Fibroblast of lung (primary cell): ENCODE results near the gene P2RX6. TPM values are rescaled to one million over a fixed set of nuclear protein-coding genes. Genes with fewer than 3 reads are reported as not detected.

Experiments
- DNase-seq, 2 donors: peaks; one replicate each; pipeline versions ENCODE4 v3.0.0 to v3.0.0-alpha.2; 2010; ENCODE audit warnings: low read depth in 2 of 2
- H2AFZ ChIP-seq: 2 replicates; pipeline ENCODE4 v1.5.1; 2012; ENCODE audit warnings: low read length, control low read depth, inconsistent platforms
- H3K27ac ChIP-seq: 2 replicates; pipeline ENCODE4 v1.5.1; 2011; ENCODE audit warnings: low read length, control low read depth; ENCODE audit not compliant: insufficient read depth
- H3K27me3 ChIP-seq: 2 replicates; pipeline ENCODE4 v1.5.1; 2011; ENCODE audit warnings: mild to moderate bottlenecking, low read length; ENCODE audit not compliant: control insufficient read depth, insufficient read depth
- H3K36me3 ChIP-seq: 2 replicates; pipeline ENCODE4 v1.5.1; 2011; ENCODE audit warnings: low read length; ENCODE audit not compliant: control insufficient read depth, insufficient read depth
- H3K4me1 ChIP-seq: 2 replicates; pipeline ENCODE4 v1.5.1; 2011; ENCODE audit warnings: low read length; ENCODE audit not compliant: control insufficient read depth, insufficient read depth; ENCODE audit errors: extremely low read depth
- H3K4me2 ChIP-seq: 2 replicates; pipeline ENCODE4 v1.5.1; 2011; ENCODE audit warnings: low read length, control low read depth; ENCODE audit not compliant: insufficient read depth; ENCODE audit errors: extremely low read depth
- H3K4me3 ChIP-seq, 4 experiments: fragments of 200-600 bp in 1 of 4; sonication (generic) in 1 of 4; replicated peaks in 1 of 4; 2 replicates each; pipeline ENCODE4 v1.5.1; 2011 to 2016; ENCODE audit warnings: low read length in 4 of 4, low read depth in 3 of 4, mild to moderate bottlenecking in 3 of 4, control low read depth in 2 of 4, inconsistent platforms in 1 of 4, mixed read lengths in 1 of 4; ENCODE audit not compliant: insufficient read depth in 1 of 4; ENCODE audit errors: control extremely low read depth in 1 of 4
- H3K79me2 ChIP-seq: 2 replicates; pipeline ENCODE4 v1.5.1; 2012; ENCODE audit warnings: mild to moderate bottlenecking, low read length, inconsistent platforms; ENCODE audit not compliant: control insufficient read depth, insufficient read depth
- H3K9ac ChIP-seq: 2 replicates; pipeline ENCODE4 v1.5.1; 2011; ENCODE audit warnings: mild to moderate bottlenecking, low read length, control low read depth; ENCODE audit not compliant: insufficient read depth
- H3K9me3 ChIP-seq: 2 replicates; pipeline ENCODE4 v1.5.1; 2012; ENCODE audit warnings: low read depth, low read length; ENCODE audit not compliant: control insufficient read depth, insufficient read depth
- H4K20me1 ChIP-seq: 2 replicates; pipeline ENCODE4 v1.5.1; 2011; ENCODE audit warnings: low read length; ENCODE audit not compliant: control insufficient read depth, insufficient read depth; ENCODE audit errors: extremely low read depth
- CTCF ChIP-seq, 2 donors: IDR thresholded peaks in 1 of 2; conservative IDR thresholded peaks in 1 of 2; 1 replicate in 1 of 2; 2 replicates in 1 of 2; pipeline ENCODE4 v1.5.1; 2011 to 2012; ENCODE audit warnings: low read length in 2 of 2, control low read depth in 1 of 2, inconsistent platforms in 1 of 2, low read depth in 1 of 2, mild to moderate bottlenecking in 1 of 2
- EZH2 ChIP-seq: IDR thresholded peaks from 2 replicates; pipeline ENCODE4 v1.5.1; 2012; ENCODE audit warnings: low read length, control low read depth, mild to moderate bottlenecking; ENCODE audit errors: missing control alignments
- polyA plus RNA-seq, 2 donors: library from polyadenylated mRNA; depleted of rRNA in 1 of 2; stranded (reverse) in 1 of 2; unstranded in 1 of 2; fragments of >200 nt; gene quantifications; 2 replicates each; pipeline ENCODE4 v1.2.1, GENCODE V29; 2011 to 2012; ENCODE audit warnings: missing spikeins in 1 of 2
- total RNA-seq: library from RNA; depleted of rRNA; stranded (reverse); fragments of >200 nt; gene quantifications from 2 replicates; pipeline ENCODE4 v1.2.1, GENCODE V29; 2014

Gene P2RX6
- total and polyA plus RNA-seq, 2 donors (not counting 1 experiment from before 2014, with no cell fraction given): 3.6 to 17.8 TPM

GRCh38 chr22:21009638-21010425 is 5.1 kb upstream of the P2RX6 start:
- no peaks in the 10 kb centered on the region for H3K27me3 ChIP-seq
- no peaks in the 10 kb centered on the region for H3K9me3 ChIP-seq
- H3K4me3 ChIP-seq: no peak overlapping the region
- no peaks in the 10 kb centered on the region for H3K79me2 ChIP-seq
- TF ChIP-seq EZH2 (no peak), CTCF (conservative IDR thresholded peaks at IDR 0.05 in 1 of 2, IDR thresholded peaks at IDR 0.05 in 1 of 2; ENCODE audit: low read depth in 1 of 2, low read length in 2 of 2) (no peak)
- H3K27ac ChIP-seq: no peak overlapping the region
- peak; percentile 48 to 51 for DNase-seq
- H3K4me2 ChIP-seq: no peak overlapping the region
- H4K20me1 ChIP-seq: no peaks in the 10 kb centered on the region
- H2AFZ ChIP-seq: no peak overlapping the region
- H3K4me1 ChIP-seq: peaks cover 7% of the 10 kb centered on the region
- no peak overlapping the region for H3K9ac ChIP-seq
- H3K36me3 ChIP-seq: no peaks in the 10 kb centered on the region

GRCh38 chr22:21010426-21011113 is 4.4 kb upstream of the P2RX6 start:
- Histone ChIP-seq H4K20me1 (no peaks in the 10 kb centered on the region), H3K27ac (no peak overlapping the region), H3K4me1 (peaks cover 10% of the 10 kb centered on the region), H3K9me3 (no peaks in the 10 kb centered on the region), H3K9ac (no peak overlapping the region), H3K79me2 (no peaks in the 10 kb centered on the region), H3K36me3 (no peaks in the 10 kb centered on the region), H3K27me3 (no peaks in the 10 kb centered on the region), H3K4me2 (no peak overlapping the region), H3K4me3 (no peak overlapping the region), H2AFZ (no peak overlapping the region)
- no peak for TF ChIP-seq CTCF (conservative IDR thresholded peaks at IDR 0.05 in 1 of 2, IDR thresholded peaks at IDR 0.05 in 1 of 2; ENCODE audit: low read depth in 1 of 2, low read length in 2 of 2)
- no peak for TF ChIP-seq EZH2
- no peak for DNase-seq
